Adipose tissue (tissue), 3 donors: ENCODE data around the gene RUSC1. TPM values are rescaled to one million over a fixed set of nuclear protein-coding genes. Genes with fewer than 3 reads are reported as not detected.

Experiments
- H3K27ac ChIP-seq: one replicate; pipeline ENCODE4 v1.5.1; 2013; ENCODE audit warnings: low read depth, low read length
- WGBS, 3 donors: extraction: QIAGEN DNeasy Blood & Tissue Kit; methylation state at CpG; one replicate each; pipeline ENCODE4 v1.1.7; 2013; 5-methylcytosine and 5-hydroxymethylcytosine counted together
- polyA plus RNA-seq, 3 donors: library from polyadenylated mRNA; stranded (reverse); fragments of 200-250 nt; gene quantifications; one replicate each; pipeline ENCODE4 v1.2.3, GENCODE V29; 2013
- donor health status: healthy with polysubstance abuse.
- donor health status: Bipolar disorder and iron deficiency.
- donor health status: healthy.

RUSC1 gene
- polyA plus RNA-seq, 3 donors, result 15.4 to 30.0 (median 17.6) TPM

GRCh38 chr1:155294520-155295182 lies 26.0 kb upstream of the RUSC1 start:
- H3K27ac ChIP-seq, result no peak overlapping the region
- 32 to 39% (median 37%) methylated on average over 41 to 46 of the region's 46 CpGs for WGBS, 3 donors

GRCh38 chr1:155295183-155295941 lies 25.3 kb upstream of the RUSC1 start:
- WGBS, 3 donors, result 12 to 18% (median 15%) methylated on average over 45 to 47 of the region's 47 CpGs

GRCh38 chr1:155295942-155296267 lies 24.8 kb upstream of the RUSC1 start:
- H3K27ac ChIP-seq, result no peak overlapping the region
- 78 to 92% (median 91%) methylated on average over 7 of the region's 7 CpGs for WGBS, 3 donors

More at GRCh38 chr1:155295183-155295941, 25.3 kb upstream of the RUSC1 start:
- H3K27ac ChIP-seq, result no peak overlapping the region

- H3K27ac ChIP-seq, result no peak overlapping the region
- 58 to 93% (median 93%) methylated on average over 3 of the region's 3 CpGs for WGBS, 3 donors
Observed at GRCh38 chr1:155296661-155297060, 24.0 kb upstream of the RUSC1 start.

GRCh38 chr1:155297384-155297783 lies 23.3 kb upstream of the RUSC1 start:
- no peak overlapping the region for H3K27ac ChIP-seq
- 69 to 76% (median 70%) methylated on average over 7 of the region's 7 CpGs for WGBS, 3 donors

GRCh38 chr1:155300024-155300423 lies 20.7 kb upstream of the RUSC1 start:
- WGBS, 3 donors, result 88 to 95% (median 95%) methylated on average over 8 of the region's 8 CpGs

GRCh38 chr1:155300553-155301329 lies 20.0 kb upstream of the RUSC1 start:
- no peak overlapping the region for H3K27ac ChIP-seq
- 81 to 87% (median 85%) methylated on average over 9 of the region's 9 CpGs for WGBS, 3 donors

More at GRCh38 chr1:155300024-155300423, 20.7 kb upstream of the RUSC1 start:
- H3K27ac ChIP-seq, result no peak overlapping the region

- H3K27ac ChIP-seq, result no peak within 1 kb of the TSS
- 82 to 90% (median 89%) methylated on average over 5 of the region's 5 CpGs for WGBS, 3 donors
Observed at GRCh38 chr1:155301342-155301841, 19.3 kb upstream of the RUSC1 start, which contains the start of gene PKLR. PKLR (minus strand) TSS chr1:155301438; CDS start chr1:155301395, 43 bp downstream.

- no peak overlapping the region for H3K27ac ChIP-seq
- WGBS, 3 donors, result 64 to 85% (median 75%) methylated on average over 11 of the region's 11 CpGs
Observed at GRCh38 chr1:155304558-155305063, 16.1 kb upstream of the RUSC1 start.

- WGBS, 3 donors, result 65 to 82% (median 74%) methylated on average over 7 of the region's 7 CpGs
- H3K27ac ChIP-seq, result no peak overlapping the region
Observed at GRCh38 chr1:155305881-155306391, 14.8 kb upstream of the RUSC1 start.

GRCh38 chr1:155307247-155307740 lies 13.4 kb upstream of the RUSC1 start:
- H3K27ac ChIP-seq, result no peak overlapping the region
- WGBS, 3 donors, result 50 to 53% (median 52%) methylated on average over 6 of the region's 6 CpGs

- WGBS, 3 donors, result 0 to 1% (median 0%) methylated on average over 51 of the region's 51 CpGs
- no peak within 1 kb of the TSS for H3K27ac ChIP-seq
Observed at GRCh38 chr1:155308493-155309422, 11.9 kb upstream of the RUSC1 start, which contains the start of gene FDPS. FDPS (plus strand) TSS chr1:155308866; CDS start chr1:155309790, 924 bp downstream.

GRCh38 chr1:155309423-155310021 lies 11.2 kb upstream of the RUSC1 start:
- no peak overlapping the region for H3K27ac ChIP-seq
- 6 to 13% (median 10%) methylated on average over 11 of the region's 11 CpGs for WGBS, 3 donors

- H3K27ac ChIP-seq, result no peak overlapping the region
- 86 to 92% (median 86%) methylated on average over 8 of the region's 8 CpGs for WGBS, 3 donors
Observed at GRCh38 chr1:155313261-155313660, 7.4 kb upstream of the RUSC1 start.

GRCh38 chr1:155316922-155317321 lies 3.8 kb upstream of the RUSC1 start:
- no peak overlapping the region for H3K27ac ChIP-seq
- WGBS, 3 donors, result 79 to 94% (median 87%) methylated on average over 3 of the region's 3 CpGs

- WGBS, 3 donors, result 90 to 96% (median 94%) methylated on average over 9 of the region's 9 CpGs
- no peak overlapping the region for H3K27ac ChIP-seq
Observed at GRCh38 chr1:155318082-155318481, 2.6 kb upstream of the RUSC1 start.

GRCh38 chr1:155319536-155319935 lies 1.2 kb upstream of the RUSC1 start:
- WGBS, 3 donors, result 74 to 83% (median 83%) methylated on average over 4 to 5 of the region's 5 CpGs
- no peak overlapping the region for H3K27ac ChIP-seq
